HEK293 (cell line): ENCODE measurements around the gene KCTD21.

Experiments used
- CTCF ChIA-PET: fragments of 350-600 bp; formaldehyde crosslinking; extraction: SDS; loops from one replicate; lab custom pipeline; 2021; ENCODE audit warnings: antibody characterized with exemption; lab: Yijun Ruan, JAX
- POLR2A ChIA-PET: fragments of 300-600 bp; formaldehyde crosslinking; extraction: SDS; loops from one replicate; lab custom pipeline; 2020; ENCODE audit warnings: antibody characterized with exemption, inconsistent platforms; lab: Yijun Ruan, JAX
- H3K27ac ChIP-seq: fragments of 200-500 bp; sonication (Bioruptor generic); 2 replicates; pipeline ENCODE4 v1.5.1; 2014; ENCODE audit warnings: low read depth, low read length, control low read depth, inconsistent platforms; ENCODE audit errors: extremely low read depth
- H3K36me3 ChIP-seq, 2 experiments: fragments of 200-500 bp in 1 of 2; sonication (Bioruptor generic) in 1 of 2; 1 replicate in 1 of 2; 2 replicates in 1 of 2; pipeline ENCODE4 v1.5.1; 2014 to 2017; ENCODE audit warnings: inconsistent platforms in 2 of 2, low read length in 2 of 2; ENCODE audit not compliant: control insufficient read depth in 2 of 2, insufficient read depth in 1 of 2
- H3K4me1 ChIP-seq: fragments of 200-500 bp; sonication (Bioruptor generic); 2 replicates; pipeline ENCODE4 v1.5.1; 2014; ENCODE audit warnings: mild to moderate bottlenecking, low read length, inconsistent platforms; ENCODE audit not compliant: control insufficient read depth, insufficient read depth
- H3K4me3 ChIP-seq: 2 replicates; pipeline ENCODE4 v1.5.1; 2011; ENCODE audit warnings: low read depth, mild to moderate bottlenecking, control low read depth, low read length, moderate library complexity
- H3K9me3 ChIP-seq: fragments of 200-500 bp; sonication (Bioruptor generic); 2 replicates; pipeline ENCODE4 v1.5.1; 2014; ENCODE audit warnings: low read depth, low read length, inconsistent platforms; ENCODE audit not compliant: control insufficient read depth, insufficient read depth
- BCL11A ChIP-seq: fragments of 450-650 bp; formaldehyde crosslinking; IDR thresholded peaks from 2 replicates; pipeline ENCODE4 v1.5.1; 2016; ENCODE audit warnings: low read depth, missing biosample characterization, missing genetic modification characterization
- EGR2 ChIP-seq: fragments of 450-650 bp; formaldehyde crosslinking; IDR thresholded peaks from 2 replicates; pipeline ENCODE4 v1.5.1; 2016; ENCODE audit warnings: low read depth, missing biosample characterization, missing genetic modification characterization
- HOXA7 ChIP-seq: sonication (generic); formaldehyde crosslinking; IDR thresholded peaks from 2 replicates; pipeline ENCODE4 v1.8.1; 2022; ENCODE audit warnings: missing genetic modification reagents, borderline replicate concordance
- SCRT2 ChIP-seq: fragments of 450-650 bp; formaldehyde crosslinking; IDR thresholded peaks from 2 replicates; pipeline ENCODE4 v1.5.1; 2016; ENCODE audit warnings: missing biosample characterization, missing genetic modification characterization
- YY1 ChIP-seq: fragments of 450-650 bp; formaldehyde crosslinking; IDR thresholded peaks from 2 replicates; pipeline ENCODE4 v1.5.1; 2018; ENCODE audit warnings: missing biosample characterization, missing genetic modification characterization
- YY2 ChIP-seq: fragments of 450-650 bp; formaldehyde crosslinking; IDR thresholded peaks from 2 replicates; pipeline ENCODE4 v1.5.1; 2016; ENCODE audit warnings: missing biosample characterization, missing genetic modification characterization
- ZBTB10 ChIP-seq: fragments of 450-650 bp; formaldehyde crosslinking; IDR thresholded peaks from 2 replicates; pipeline ENCODE4 v1.5.1; 2016; ENCODE audit warnings: missing biosample characterization, missing genetic modification characterization
- ZBTB8A ChIP-seq: fragments of 450-650 bp; formaldehyde crosslinking; IDR thresholded peaks from 2 replicates; pipeline ENCODE4 v1.5.1; 2016; ENCODE audit warnings: missing biosample characterization, missing genetic modification characterization
- ZFP37 ChIP-seq: fragments of 450-650 bp; formaldehyde crosslinking; IDR thresholded peaks from 2 replicates; pipeline ENCODE4 v1.5.1; 2016; ENCODE audit warnings: missing biosample characterization, missing genetic modification characterization
- ZNF155 ChIP-seq: fragments of 450-650 bp; formaldehyde crosslinking; IDR thresholded peaks from 2 replicates; pipeline ENCODE4 v1.5.1; 2016; ENCODE audit warnings: missing biosample characterization, missing genetic modification characterization
- ZNF248 ChIP-seq: fragments of 450-650 bp; formaldehyde crosslinking; IDR thresholded peaks from 2 replicates; pipeline ENCODE4 v1.5.1; 2017; ENCODE audit warnings: missing biosample characterization, missing genetic modification characterization
- ZNF514 ChIP-seq: fragments of 450-650 bp; formaldehyde crosslinking; IDR thresholded peaks from 2 replicates; pipeline ENCODE4 v1.5.1; 2016; ENCODE audit warnings: missing biosample characterization, missing genetic modification characterization
- ZNF692 ChIP-seq: fragments of 450-650 bp; formaldehyde crosslinking; IDR thresholded peaks from 2 replicates; pipeline ENCODE4 v1.5.1; 2016; ENCODE audit warnings: missing biosample characterization, missing genetic modification characterization
- ZNF747 ChIP-seq: fragments of 450-650 bp; formaldehyde crosslinking; IDR thresholded peaks from 2 replicates; pipeline ENCODE4 v1.5.1; 2016; ENCODE audit warnings: missing biosample characterization, missing genetic modification characterization
- ZNF777 ChIP-seq: fragments of 450-650 bp; formaldehyde crosslinking; IDR thresholded peaks from 2 replicates; pipeline ENCODE4 v1.5.1; 2017; ENCODE audit warnings: missing biosample characterization, missing genetic modification characterization, borderline replicate concordance
- ZSCAN18 ChIP-seq: fragments of 450-650 bp; formaldehyde crosslinking; IDR thresholded peaks from 2 replicates; pipeline ENCODE4 v1.5.1; 2016; ENCODE audit warnings: missing biosample characterization, missing genetic modification characterization

KCTD21 gene

GRCh38 chr11:78203184-78203583 is 14.8 kb upstream of the KCTD21 start (continued):
- TF ChIP-seq ZBTB10 (tag by site-specific recombination), result no peak

- H3K36me3 ChIP-seq, result peaks cover 0 to 69% of the 10 kb centered on the region in 2 experiments; a peak in 1 of 3 replicates
- no peaks in the 10 kb centered on the region for H3K4me1 ChIP-seq
- CTCF ChIA-PET, result no interaction called here
- POLR2A ChIA-PET, result no interaction called here
- H3K27ac ChIP-seq, result no peak overlapping the region
- TF ChIP-seq EGR2 (tag by site-specific recombination), result 0 out of 2 replicates have a peak, but pooled peaks have one; percentile 29
- TF ChIP-seq SCRT2 (tag by site-specific recombination), result no peak
- TF ChIP-seq, all 188 proteins: peak for 1
- Histone ChIP-seq H3K9me3 (no peaks in the 10 kb centered on the region), H3K4me3 (no peak overlapping the region)
Observed at GRCh38 chr11:78202733-78203167, 14.3 kb upstream of the KCTD21 start.

- ChIA-PET POLR2A (interaction anchor here (1.2 kb wide), 1 partner anchor 13 kb away, joined by 3 read pairs; the partner anchor contains the start of genes KCTD21 and USP35), CTCF (no interaction called here)
- TF ChIP-seq BCL11A (tag by site-specific recombination) (no peak), ZNF248 (tag by site-specific recombination) (no peak), YY2 (tag by site-specific recombination) (no peak), ZNF777 (tag by site-specific recombination) (no peak), ZFP37 (tag by site-specific recombination) (no peak), ZNF747 (tag by site-specific recombination) (no peak), ZNF692 (no peak), HOXA7 (CRISPR knock-in tag) (no peak), ZNF514 (tag by site-specific recombination) (no peak), ZBTB8A (no peak), ZNF155 (tag by site-specific recombination) (no peak), ZSCAN18 (no peak), YY1 (tag by site-specific recombination) (no peak)
- H3K4me1 ChIP-seq, result no peaks in the 10 kb centered on the region
- no peak overlapping the region for H3K27ac ChIP-seq
- no peaks in the 10 kb centered on the region for H3K9me3 ChIP-seq
- H3K4me3 ChIP-seq, result no peak overlapping the region
- peaks cover 0 to 61% of the 10 kb centered on the region in 2 experiments; a peak in 1 of 3 replicates for H3K36me3 ChIP-seq
Observed at GRCh38 chr11:78201096-78201818, 12.8 kb upstream of the KCTD21 start.
